Lower lobe of right lung (tissue), 2 donors: Measurements from ENCODE around the gene LIF. TPM values are rescaled to one million over a fixed set of nuclear protein-coding genes. Genes with fewer than 3 reads are reported as not detected.

Experiments used
- ATAC-seq, 2 donors: fragments of 200-7000 bp; cut with Tn5 transposase; one replicate each; pipeline ENCODE4 v1.9.1; 2020 to 2022; ENCODE audit warnings: mild to moderate bottlenecking in 2 of 2, moderate library complexity in 2 of 2
- DNase-seq: peaks from one replicate; pipeline ENCODE4 v3.0.0-alpha.2; 2020
- H3K27ac ChIP-seq: fragments of 200-600 bp; one replicate; pipeline ENCODE4 v1.8.0; 2022
- H3K27me3 ChIP-seq: fragments of 200-600 bp; one replicate; pipeline ENCODE4 v1.8.0; 2022; ENCODE audit warnings: low read depth
- H3K36me3 ChIP-seq: fragments of 200-600 bp; one replicate; pipeline ENCODE4 v1.8.0; 2022; ENCODE audit warnings: mild to moderate bottlenecking
- H3K4me1 ChIP-seq: fragments of 200-600 bp; one replicate; pipeline ENCODE4 v1.8.0; 2022
- H3K4me3 ChIP-seq: fragments of 200-600 bp; one replicate; pipeline ENCODE4 v1.8.0; 2022; ENCODE audit warnings: mild to moderate bottlenecking
- H3K9me3 ChIP-seq: fragments of 200-600 bp; one replicate; pipeline ENCODE4 v1.8.0; 2022
- CTCF ChIP-seq: fragments of 200-600 bp; IDR thresholded peaks from one replicate; pipeline ENCODE4 v1.8.0; 2022; ENCODE audit warnings: antibody characterized with exemption, mild to moderate bottlenecking
- intact Hi-C: fragments of 100-400 bp; cut with DNase I; formaldehyde crosslinking; loops from one replicate; pipeline ENCODE4 v1.11.0; 2022
- total RNA-seq: library from RNA; stranded (reverse); fragmentation: NEBNext Ultra II Directional; extraction: Animal tissue kit (Norgen Biotek cat#: 25700); gene quantifications from one replicate; pipeline ENCODE4 v1.2.1, GENCODE V29; 2021
- donor health status: DM: no; HTN: yes; CAD: no; lungs with severe emphysema.

Gene LIF
- total RNA-seq, 1 donor from 2014 or later: 3.1 TPM

- DNase-seq (no peak), ATAC-seq (no peak)
- Histone ChIP-seq H3K4me3 (no peak overlapping the region), H3K27me3 (no peaks in the 10 kb centered on the region), H3K9me3 (no peaks in the 10 kb centered on the region), H3K36me3 (no peaks in the 10 kb centered on the region), H3K27ac (no peak overlapping the region), H3K4me1 (peaks cover 28% of the 10 kb centered on the region)
- TF ChIP-seq CTCF: no peak
- intact Hi-C loops: no loop called here
Observed at GRCh38 chr22:30273711-30274436, 27.3 kb upstream of the LIF start.

- Histone ChIP-seq H3K9me3 (no peaks in the 10 kb centered on the region), H3K4me1 (peaks cover 19% of the 10 kb centered on the region), H3K27me3 (no peaks in the 10 kb centered on the region), H3K27ac (no peak overlapping the region), H3K36me3 (no peaks in the 10 kb centered on the region), H3K4me3 (no peak overlapping the region)
- intact Hi-C loops: no loop called here
- DNase-seq: no peak
- ATAC-seq: no peak
- TF ChIP-seq CTCF: no peak
Observed at GRCh38 chr22:30272781-30273601, 26.4 kb upstream of the LIF start.

GRCh38 chr22:30270832-30271231 lies 24.3 kb upstream of the LIF start:
- Histone ChIP-seq H3K27me3 (no peaks in the 10 kb centered on the region), H3K9me3 (no peaks in the 10 kb centered on the region), H3K36me3 (no peaks in the 10 kb centered on the region), H3K27ac (no peak overlapping the region), H3K4me3 (no peak overlapping the region), H3K4me1 (peaks cover 9% of the 10 kb centered on the region)
- no peak for TF ChIP-seq CTCF
- intact Hi-C loops: no loop called here
- DNase-seq: peak; percentile 90
- peak; percentile 60 to 74 for ATAC-seq

- intact Hi-C loops: no loop called here
- H3K36me3 ChIP-seq: no peaks in the 10 kb centered on the region
- TF ChIP-seq CTCF: no peak
- no peaks in the 10 kb centered on the region for H3K27me3 ChIP-seq
- peaks cover 8% of the 10 kb centered on the region for H3K4me1 ChIP-seq
- DNase-seq (no peak), ATAC-seq (no peak)
- no peaks in the 10 kb centered on the region for H3K9me3 ChIP-seq
- H3K4me3 ChIP-seq: no peak overlapping the region
- peak overlapping the region; percentile 76 for H3K27ac ChIP-seq
Observed at GRCh38 chr22:30268331-30268730, 21.8 kb upstream of the LIF start.

GRCh38 chr22:30267382-30268302 lies 21.1 kb upstream of the LIF start:
- H3K4me3 ChIP-seq: peak overlapping the region; percentile 51
- no peak for TF ChIP-seq CTCF

More at GRCh38 chr22:30267382-30268302, 21.1 kb upstream of the LIF start:
- DNase-seq (peak; percentile 67), ATAC-seq (no peak)
- Histone ChIP-seq H3K36me3 (no peaks in the 10 kb centered on the region), H3K27me3 (no peaks in the 10 kb centered on the region), H3K4me1 (peaks cover 14% of the 10 kb centered on the region), H3K27ac (peak overlapping the region; percentile 76), H3K9me3 (no peaks in the 10 kb centered on the region)
- intact Hi-C loops: no loop called here
